ENCODE measurements around the gene C1orf232. TPM values are rescaled to one million over a fixed set of nuclear protein-coding genes. Genes with fewer than 3 reads are reported as not detected.
A peak's percentile ranks its signal among the peaks of the same experiment; 100 is the strongest.

C1orf232 gene
- total RNA-seq, 1 experiment from 2014 or later: not detected

GRCh38 chr1:26161415-26162219 is 7.1 kb downstream of the C1orf232 start:
- peak overlapping the region; percentile 74 for H3K4me3 ChIP-seq (ENCODE audit: low read length)
- DNase-seq: peak; percentile 48
- peak overlapping the region; percentile 98 for H3K4me2 ChIP-seq (ENCODE audit: low read length)
- intact Hi-C loops (cut with micrococcal nuclease): loop anchor here (5.0 kb wide), 1 partner anchor 54 kb away; no protein-coding TSS in a partner anchor
- peak overlapping the region; percentile 31; the same call in 1 of the 2 replicates for H3K9ac ChIP-seq (ENCODE audit: low read length)
- H3K9me2 ChIP-seq (replicated peaks; ENCODE audit: low read length): no peaks in the 10 kb centered on the region
- no peak overlapping the region for H3K27ac ChIP-seq (ENCODE audit: low read length)
- no peaks in the 10 kb centered on the region for H3K79me2 ChIP-seq (ENCODE audit: low read length)
- no peak for TF ChIP-seq EZH2 (IDR thresholded peaks at IDR 0.05; ENCODE audit: low read length, unreplicated experiment)
- peak; percentile 19; the same call in 1 of the 2 replicates for TF ChIP-seq CTCF (conservative IDR thresholded peaks at IDR 0.05; ENCODE audit: low read depth, low read length)
- TF ChIP-seq EZH2phosphoT487 (IDR thresholded peaks at IDR 0.05; ENCODE audit: borderline replicate concordance, low read length): no peak
- no peaks in the 10 kb centered on the region for H3K27me3 ChIP-seq (ENCODE audit: low read length)
- ChIA-PET POLR2A (ENCODE audit: unreplicated experiment) (interaction anchor here (0.5 kb wide), 1 partner anchor 120 kb away, joined by 4 read pairs; no protein-coding TSS in a partner anchor), CTCF (no interaction called here)
- BruUV-seq (replicated peaks): no TSS peak
- peak; percentile 65 for ATAC-seq
- H4K20me1 ChIP-seq (ENCODE audit: low read length): no peaks in the 10 kb centered on the region
- peaks cover 7% of the 10 kb centered on the region for H3K4me1 ChIP-seq (ENCODE audit: insufficient read depth, low read length)
- no peaks in the 10 kb centered on the region for H3K36me3 ChIP-seq (ENCODE audit: low read depth, low read length)
- no peaks in the 10 kb centered on the region for H3K9me3 ChIP-seq (ENCODE audit: low read length)
- peak overlapping the region; percentile 95 for H2AFZ ChIP-seq (ENCODE audit: low read length)
- H3F3A ChIP-seq (ENCODE audit: low read length, unreplicated experiment): no peaks in the 10 kb centered on the region

- TF ChIP-seq EZH2phosphoT487 (IDR thresholded peaks at IDR 0.05; ENCODE audit: borderline replicate concordance, low read length) (no peak), EZH2 (IDR thresholded peaks at IDR 0.05; ENCODE audit: low read length, unreplicated experiment) (no peak), CTCF (conservative IDR thresholded peaks at IDR 0.05; ENCODE audit: low read depth, low read length) (no peak)
- H2AFZ ChIP-seq (ENCODE audit: low read length): peak overlapping the region; percentile 95; the same call in 1 of the 2 replicates
- peaks cover 9% of the 10 kb centered on the region for H3K4me1 ChIP-seq (ENCODE audit: insufficient read depth, low read length)
- H3K9me2 ChIP-seq (replicated peaks; ENCODE audit: low read length): no peaks in the 10 kb centered on the region
- H3F3A ChIP-seq (ENCODE audit: low read length, unreplicated experiment): no peaks in the 10 kb centered on the region
- H3K27me3 ChIP-seq (ENCODE audit: low read length): no peaks in the 10 kb centered on the region
- H3K79me2 ChIP-seq (ENCODE audit: low read length): no peaks in the 10 kb centered on the region
- POLR2A ChIA-PET (ENCODE audit: unreplicated experiment): no interaction called here
- H3K9ac ChIP-seq (ENCODE audit: low read length): no peak overlapping the region
- H3K4me3 ChIP-seq (ENCODE audit: low read length): peak overlapping the region; percentile 74; the same call in 1 of the 2 replicates
- peak overlapping the region; percentile 98; the same call in 1 of the 2 replicates for H3K4me2 ChIP-seq (ENCODE audit: low read length)
- no peaks in the 10 kb centered on the region for H3K36me3 ChIP-seq (ENCODE audit: low read depth, low read length)
- intact Hi-C loops (cut with micrococcal nuclease): loop anchor here (5.0 kb wide), 1 partner anchor 53 kb away; no protein-coding TSS in a partner anchor
- H4K20me1 ChIP-seq (ENCODE audit: low read length): no peaks in the 10 kb centered on the region
- DNase-seq (no peak), ATAC-seq (no peak)
- no peaks in the 10 kb centered on the region for H3K9me3 ChIP-seq (ENCODE audit: low read length)
- no peak overlapping the region for H3K27ac ChIP-seq (ENCODE audit: low read length)
- BruUV-seq (replicated peaks): no TSS peak
- CTCF ChIA-PET: no interaction called here
These were observed 8.0 kb downstream of the C1orf232 start for GRCh38 chr1:26160527-26161414.

All from PC-3 (cell line).